B cell (primary cell): Measurements from ENCODE around the gene SLC4A5.

Experiments
- CTCF ChIP-seq: fragments of 200-600 bp; IDR thresholded peaks from one replicate; pipeline ENCODE4 v1.8.0; 2022; ENCODE audit warnings: antibody characterized with exemption, mild to moderate bottlenecking
- EZH2 ChIP-seq: IDR thresholded peaks from 2 replicates; pipeline ENCODE4 v1.6.1; 2012; ENCODE audit warnings: borderline replicate concordance, low read depth, mild to moderate bottlenecking, moderate library complexity, low read length; ENCODE audit not compliant: insufficient read depth, poor library complexity, severe bottlenecking

DNA sequence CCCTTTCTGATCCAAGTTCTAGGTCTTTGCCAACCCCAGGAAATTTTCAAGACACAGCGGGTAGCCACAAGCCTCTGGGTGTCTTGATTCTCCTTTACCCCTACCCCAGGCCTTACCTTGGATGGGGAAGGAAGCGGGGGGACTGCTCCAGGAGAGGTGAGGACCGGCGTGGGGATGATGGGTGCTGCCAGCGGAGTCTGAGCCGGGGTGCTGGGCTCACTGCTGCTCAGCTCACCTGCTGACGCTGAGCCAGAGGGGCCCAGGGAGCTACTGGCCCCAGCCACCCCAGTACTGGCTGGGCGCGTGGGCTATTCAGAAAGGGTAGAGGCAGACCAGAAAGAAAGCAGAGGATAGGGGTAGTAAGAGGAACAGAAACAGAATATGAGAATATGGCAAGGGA lies 28.2 kb upstream of the SLC4A5 start:
- TF ChIP-seq EZH2 = no peak
- TF ChIP-seq CTCF = no peak
